A673 (cell line): ENCODE data around the gene PTPN11. TPM values are rescaled to one million over a fixed set of nuclear protein-coding genes. Genes with fewer than 3 reads are reported as not detected.

ENCODE experiments used
- BruUV-seq: library from RNA; stranded (reverse); fragments of 400-500 nt; replicated peaks from 2 replicates; lab custom pipeline; 2021; lab: Mats Ljungman, UMichigan
- CTCF ChIA-PET: fragments of 300-600 bp; sonication (Branson Sonifier 250); formaldehyde crosslinking; loops from one replicate; lab custom pipeline; 2022; ENCODE audit warnings: antibody characterized with exemption; lab: Charles Lee
- POLR2A ChIA-PET: fragments of 300-600 bp; sonication (Branson Sonifier 250); formaldehyde crosslinking; loops from one replicate; lab custom pipeline; 2022; ENCODE audit warnings: antibody characterized with exemption; ENCODE audit not compliant: low non-redundant PET; lab: Charles Lee
- DNase-seq: peaks from one replicate; pipeline ENCODE4 v3.0.0-alpha.2; 2015; ENCODE audit warnings: low spot score
- H3K27ac ChIP-seq: fragments of 200-600 bp; sonication (generic); 2 replicates; pipeline ENCODE4 v1.5.1; 2016; ENCODE audit warnings: mixed run types, low read depth, mild to moderate bottlenecking, mixed read lengths, antibody characterized with exemption, low read length; ENCODE audit not compliant: poor library complexity, severe bottlenecking
- H3K27me3 ChIP-seq: fragments of 200-600 bp; sonication (generic); replicated peaks from 2 replicates; pipeline ENCODE4 v1.6.1; 2017; ENCODE audit warnings: mixed run types, low read depth, mild to moderate bottlenecking, mixed read lengths, antibody characterized with exemption, low read length; ENCODE audit not compliant: insufficient read depth, poor library complexity
- H3K36me3 ChIP-seq: fragments of 200-600 bp; sonication (generic); 2 replicates; pipeline ENCODE4 v1.6.1; 2016; ENCODE audit warnings: mixed run types, mild to moderate bottlenecking, mixed read lengths, antibody characterized with exemption, low read length; ENCODE audit not compliant: insufficient read depth, poor library complexity, severe bottlenecking
- H3K4me1 ChIP-seq: fragments of 200-600 bp; sonication (generic); 2 replicates; pipeline ENCODE4 v1.6.1; 2017; ENCODE audit warnings: mixed run types, mild to moderate bottlenecking, mixed read lengths, antibody characterized with exemption, low read length; ENCODE audit not compliant: insufficient read depth, poor library complexity, severe bottlenecking
- H3K4me3 ChIP-seq: fragments of 200-600 bp; sonication (generic); 2 replicates; pipeline ENCODE4 v1.5.1; 2016; ENCODE audit warnings: low read depth, mixed run types, mild to moderate bottlenecking, mixed read lengths, low read length; ENCODE audit not compliant: poor library complexity, severe bottlenecking
- H3K9me3 ChIP-seq: fragments of 200-600 bp; sonication (generic); 2 replicates; pipeline ENCODE4 v1.6.1; 2016; ENCODE audit warnings: mixed run types, low read depth, mild to moderate bottlenecking, mixed read lengths, antibody characterized with exemption, low read length; ENCODE audit not compliant: poor library complexity, severe bottlenecking
- EZH2 ChIP-seq: fragments of 200-600 bp; sonication (generic); IDR thresholded peaks from 2 replicates; pipeline ENCODE4 v1.6.1; 2017; ENCODE audit warnings: borderline replicate concordance, low read depth, mild to moderate bottlenecking, mixed read lengths, antibody characterized with exemption, low read length; ENCODE audit not compliant: poor library complexity, severe bottlenecking
- intact Hi-C: fragments of 100-400 bp; cut with micrococcal nuclease; formaldehyde crosslinking; loops from one replicate; pipeline ENCODE4 v1.10.0; 2022; ENCODE audit not compliant: unreplicated experiment
- total RNA-seq: library from RNA; stranded (reverse); gene quantifications from 2 replicates; pipeline ENCODE4 v1.2.3, GENCODE V29; 2021
- TF ChIP-seq, protein P1 (sequence below): fragments of 300-800, 200-600 bp; sonication (generic); conservative IDR thresholded peaks from 2 replicates; pipeline ENCODE4 v1.5.1; 2017; ENCODE audit warnings: low read depth, mild to moderate bottlenecking, antibody characterized with exemption, low read length, moderate library complexity, mixed read lengths

Gene PTPN11
- total RNA-seq, 1 experiment from 2014 or later, result 158 TPM

DNA sequence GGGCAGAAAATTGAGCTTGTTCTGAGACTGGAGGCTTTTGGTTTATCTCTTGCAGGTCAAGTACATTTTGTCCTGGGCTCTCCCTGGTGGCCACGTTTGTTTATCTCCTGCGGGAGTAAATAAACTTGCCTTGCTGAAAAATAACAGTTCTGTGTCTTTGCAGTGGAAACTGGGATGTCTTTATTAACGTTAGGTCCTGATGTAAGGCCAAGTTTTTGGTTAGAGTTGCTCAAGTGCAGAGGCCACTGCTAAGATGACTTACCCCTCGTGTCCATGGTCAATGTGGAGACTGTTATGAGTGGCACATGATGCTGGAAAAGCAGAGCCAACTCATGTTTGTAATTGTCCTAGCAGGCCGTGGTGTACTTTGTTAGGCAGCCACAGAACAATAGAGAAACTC is 3.8 kb downstream of the PTPN11 start:
- Histone ChIP-seq H3K4me3 (no peak overlapping the region), H3K27ac (no peak overlapping the region), H3K9me3 (no peaks in the 10 kb centered on the region), H3K27me3 (no peaks in the 10 kb centered on the region), H3K36me3 (no peaks in the 10 kb centered on the region), H3K4me1 (peaks cover 9% of the 10 kb centered on the region)
- TF ChIP-seq, protein P1, sequence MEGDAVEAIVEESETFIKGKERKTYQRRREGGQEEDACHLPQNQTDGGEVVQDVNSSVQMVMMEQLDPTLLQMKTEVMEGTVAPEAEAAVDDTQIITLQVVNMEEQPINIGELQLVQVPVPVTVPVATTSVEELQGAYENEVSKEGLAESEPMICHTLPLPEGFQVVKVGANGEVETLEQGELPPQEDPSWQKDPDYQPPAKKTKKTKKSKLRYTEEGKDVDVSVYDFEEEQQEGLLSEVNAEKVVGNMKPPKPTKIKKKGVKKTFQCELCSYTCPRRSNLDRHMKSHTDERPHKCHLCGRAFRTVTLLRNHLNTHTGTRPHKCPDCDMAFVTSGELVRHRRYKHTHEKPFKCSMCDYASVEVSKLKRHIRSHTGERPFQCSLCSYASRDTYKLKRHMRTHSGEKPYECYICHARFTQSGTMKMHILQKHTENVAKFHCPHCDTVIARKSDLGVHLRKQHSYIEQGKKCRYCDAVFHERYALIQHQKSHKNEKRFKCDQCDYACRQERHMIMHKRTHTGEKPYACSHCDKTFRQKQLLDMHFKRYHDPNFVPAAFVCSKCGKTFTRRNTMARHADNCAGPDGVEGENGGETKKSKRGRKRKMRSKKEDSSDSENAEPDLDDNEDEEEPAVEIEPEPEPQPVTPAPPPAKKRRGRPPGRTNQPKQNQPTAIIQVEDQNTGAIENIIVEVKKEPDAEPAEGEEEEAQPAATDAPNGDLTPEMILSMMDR, result no peak
- no peak for TF ChIP-seq EZH2
- ChIA-PET POLR2A (no interaction called here), CTCF (no interaction called here)
- intact Hi-C loops, result no loop called here
- DNase-seq, result no peak
- BruUV-seq, result no TSS peak

DNA sequence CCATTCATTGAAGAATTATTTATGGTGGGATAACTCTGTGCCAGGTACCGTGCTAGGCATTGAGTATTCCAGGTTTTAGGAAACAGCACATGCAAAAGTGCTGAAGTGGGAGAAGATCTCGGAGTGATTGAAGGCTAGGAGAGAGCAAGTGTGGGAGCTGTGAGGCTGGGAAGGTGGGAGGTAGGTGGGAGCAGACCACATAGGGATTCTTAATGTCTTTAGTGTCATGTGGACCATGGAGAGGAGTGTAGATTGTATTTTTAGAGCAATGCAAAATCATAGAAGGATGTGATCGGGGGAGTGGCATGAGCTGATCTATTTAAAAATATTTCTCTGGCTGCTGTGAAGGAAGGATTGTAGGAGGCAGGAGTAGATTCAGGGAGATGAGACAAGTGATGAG is 5.4 kb downstream of the PTPN11 start:
- H3K36me3 ChIP-seq, result no peaks in the 10 kb centered on the region
- no TSS peak for BruUV-seq
- intact Hi-C loops, result no loop called here
- no peak for DNase-seq
- no peaks in the 10 kb centered on the region for H3K9me3 ChIP-seq
- H3K27ac ChIP-seq, result no peak overlapping the region
- no peaks in the 10 kb centered on the region for H3K27me3 ChIP-seq
- POLR2A ChIA-PET, result no interaction called here
- H3K4me1 ChIP-seq, result peaks cover 9% of the 10 kb centered on the region
- TF ChIP-seq, protein P1, result no peak
- CTCF ChIA-PET, result no interaction called here
- no peak overlapping the region for H3K4me3 ChIP-seq

DNA sequence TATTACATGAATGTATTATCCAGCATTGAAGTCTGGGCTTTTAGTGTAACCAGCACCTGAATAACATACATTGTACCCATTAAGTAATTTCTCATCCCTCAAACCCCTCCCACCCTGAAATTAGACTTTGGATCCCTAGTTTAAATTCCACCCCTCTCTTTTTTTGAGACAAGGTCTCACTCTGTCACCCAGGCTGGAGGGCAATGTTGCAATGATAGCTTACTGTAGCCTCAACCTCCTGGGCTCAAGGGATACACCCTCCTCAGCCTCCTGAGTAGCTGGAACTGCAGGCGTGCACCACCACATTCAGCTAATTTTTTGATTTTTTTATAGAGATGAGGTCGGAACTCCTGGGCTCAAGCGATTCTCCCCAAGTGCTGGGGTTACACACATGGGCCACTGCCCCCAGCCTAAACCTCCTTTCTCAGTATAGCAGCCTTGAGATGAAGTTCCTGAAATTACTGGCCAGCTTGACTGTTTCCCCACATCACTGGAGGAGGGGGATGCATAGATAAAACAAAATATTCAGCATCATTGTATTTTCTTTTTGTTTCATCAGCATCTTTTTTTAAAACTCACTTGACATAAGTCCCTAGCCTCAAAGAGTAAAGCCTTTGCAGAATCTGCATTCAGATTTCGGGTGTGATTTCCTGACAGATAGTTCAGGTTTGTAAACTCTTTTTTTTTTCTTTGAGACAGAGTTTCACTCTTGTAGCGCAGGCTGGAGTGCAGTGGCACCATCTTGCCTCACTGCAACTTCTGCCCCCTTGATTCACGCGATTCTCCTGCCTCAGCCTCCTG is 7.0 kb downstream of the PTPN11 start:
- H3K4me1 ChIP-seq, result no peaks in the 10 kb centered on the region
- CTCF ChIA-PET, result interaction anchor here (0.6 kb wide), 1 partner anchor 373 kb away, joined by 4 read pairs; no protein-coding TSS in a partner anchor
- no peak for DNase-seq
- H3K9me3 ChIP-seq, result no peaks in the 10 kb centered on the region
- H3K4me3 ChIP-seq, result no peak overlapping the region
- TF ChIP-seq EZH2, result no peak
- TF ChIP-seq, protein P1, result no peak
- POLR2A ChIA-PET, result no interaction called here
- H3K36me3 ChIP-seq, result no peaks in the 10 kb centered on the region
- no peaks in the 10 kb centered on the region for H3K27me3 ChIP-seq
- BruUV-seq, result no TSS peak
- intact Hi-C loops, result no loop called here
- H3K27ac ChIP-seq, result no peak overlapping the region
